Muscle of leg (tissue), 11 donors: ENCODE results near the gene TMX1. TPM values are rescaled to one million over a fixed set of nuclear protein-coding genes. Genes with fewer than 3 reads are reported as not detected.

Experiments used
- DNase-seq: peaks from one replicate; pipeline ENCODE4 v3.0.0; 2013
- H3K27ac ChIP-seq: one replicate; pipeline ENCODE4 v1.5.1; 2013; ENCODE audit warnings: mild to moderate bottlenecking, low read length, control low read depth
- H3K27me3 ChIP-seq: one replicate; pipeline ENCODE4 v1.6.1; 2013; ENCODE audit warnings: low read length; ENCODE audit not compliant: control insufficient read depth, insufficient read depth
- H3K36me3 ChIP-seq: one replicate; pipeline ENCODE4 v1.6.1; 2013; ENCODE audit warnings: low read length; ENCODE audit not compliant: control insufficient read depth, insufficient read depth
- H3K4me1 ChIP-seq: one replicate; pipeline ENCODE4 v1.6.1; 2013; ENCODE audit warnings: low read length; ENCODE audit not compliant: control insufficient read depth, insufficient read depth
- H3K4me3 ChIP-seq: one replicate; pipeline ENCODE4 v1.5.1; 2013; ENCODE audit warnings: low read length, control low read depth
- H3K9me3 ChIP-seq: replicated peaks from 2 replicates; pipeline ENCODE4 v1.6.1; 2013; ENCODE audit warnings: low read depth, low read length; ENCODE audit not compliant: control insufficient read depth
- WGBS: methylation state at CpG from one replicate; pipeline ENCODE4 v1.1.5; 2013; ENCODE audit warnings: missing lambda C conversion rate; ENCODE audit not compliant: insufficient coverage; 5-methylcytosine and 5-hydroxymethylcytosine counted together
- polyA plus RNA-seq, 8 donors: library from polyadenylated mRNA; unstranded; fragments of 120-200 nt; gene quantifications; one replicate each; pipeline versions ENCODE4 v1.2.1 to v1.2.3, GENCODE V29; 2013; ENCODE audit warnings: inconsistent platforms in 1 of 8, low replicate concordance in 1 of 8; ENCODE audit not compliant: insufficient read length in 8 of 8, insufficient read depth in 1 of 8
- total RNA-seq: library from RNA; stranded (reverse); fragments of 120-200 nt; gene quantifications from one replicate; pipeline ENCODE4 v1.2.4, GENCODE V29; 2013

Gene TMX1
- total and polyA plus RNA-seq, 9 donors = 20.4 to 36.7 (median 28.2) TPM

DNA sequence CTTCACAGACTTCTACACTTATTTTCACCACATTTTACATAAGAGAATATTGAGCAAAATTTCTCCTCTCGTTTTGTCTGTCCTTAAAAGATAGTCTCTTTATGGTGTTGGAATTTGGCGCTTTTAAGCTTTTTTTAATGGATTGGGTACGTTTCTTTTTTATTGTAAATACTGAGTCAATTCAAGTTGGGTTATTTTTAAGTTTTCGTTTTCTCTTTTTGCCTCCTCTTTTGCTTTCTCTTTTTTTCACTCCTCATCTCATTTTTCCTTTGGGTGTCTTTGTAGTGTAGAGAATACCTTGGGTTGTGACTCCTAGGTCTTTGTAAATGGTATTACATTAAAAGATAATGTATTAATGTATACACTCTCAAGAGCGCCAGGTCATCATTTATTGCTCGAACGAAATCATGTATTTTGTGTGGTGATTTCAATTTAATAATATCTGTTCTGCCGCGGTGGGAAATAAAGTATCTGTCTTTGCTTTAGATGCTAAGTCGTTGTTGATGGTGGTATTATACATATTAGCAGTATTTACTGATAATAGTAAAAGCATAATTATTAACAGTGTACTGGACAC lies 845 bp downstream of the TMX1 start:
- H3K27ac ChIP-seq = no peak overlapping the region
- no peaks in the 10 kb centered on the region for H3K9me3 ChIP-seq
- H3K4me3 ChIP-seq = peak overlapping the region; percentile 66
- WGBS = no CpG with 5 or more reads among the region's 10 CpGs
- H3K27me3 ChIP-seq = no peaks in the 10 kb centered on the region
- no peak for DNase-seq
- H3K36me3 ChIP-seq = peaks cover 12% of the 10 kb centered on the region
- H3K4me1 ChIP-seq = peaks cover 4% of the 10 kb centered on the region

GRCh38 chr14:51242545-51243490 lies 2.8 kb downstream of the TMX1 start:
- Histone ChIP-seq H3K36me3 (peaks cover 18% of the 10 kb centered on the region), H3K27me3 (no peaks in the 10 kb centered on the region), H3K4me1 (peaks cover 4% of the 10 kb centered on the region), H3K27ac (no peak overlapping the region), H3K9me3 (no peaks in the 10 kb centered on the region), H3K4me3 (no peak overlapping the region)
- DNase-seq = no peak
- 40% methylated on average over 1 of the region's 7 CpGs for WGBS

- Histone ChIP-seq H3K27ac (no peak overlapping the region), H3K9me3 (no peaks in the 10 kb centered on the region), H3K36me3 (peaks cover 21% of the 10 kb centered on the region), H3K27me3 (no peaks in the 10 kb centered on the region), H3K4me1 (peaks cover 4% of the 10 kb centered on the region), H3K4me3 (no peak overlapping the region)
- no peak for DNase-seq
- WGBS = no CpG with 5 or more reads among the region's 5 CpGs
Measured at GRCh38 chr14:51244591-51244990, 4.5 kb downstream of the TMX1 start.

DNA sequence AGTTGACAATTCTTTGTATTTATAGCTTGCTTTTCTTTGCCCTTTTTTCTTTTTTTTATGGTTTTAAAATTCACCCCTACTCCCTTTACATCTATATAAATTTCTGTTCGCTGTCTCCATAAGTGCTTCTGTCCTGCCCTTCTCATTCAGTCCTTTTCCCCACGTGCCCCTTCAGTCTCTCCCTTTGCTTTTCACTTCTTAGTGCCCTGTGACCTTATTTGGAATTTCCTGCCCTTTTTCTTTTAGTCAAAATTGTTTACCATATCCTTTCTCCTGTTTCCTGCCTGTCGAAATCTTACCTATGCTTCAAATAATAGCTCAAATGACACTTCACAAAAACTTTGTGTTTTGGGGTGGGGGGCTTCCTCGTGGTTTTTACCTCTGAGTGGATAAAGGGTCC lies 6.0 kb downstream of the TMX1 start:
- Histone ChIP-seq H3K9me3 (no peaks in the 10 kb centered on the region), H3K4me3 (no peak overlapping the region), H3K27me3 (no peaks in the 10 kb centered on the region), H3K36me3 (peaks cover 26% of the 10 kb centered on the region), H3K27ac (no peak overlapping the region), H3K4me1 (peaks cover 4% of the 10 kb centered on the region)
- no peak for DNase-seq
- WGBS = 81% methylated on average over 2 of the region's 4 CpGs

GRCh38 chr14:51248016-51248987 lies 8.3 kb downstream of the TMX1 start:
- H3K4me1 ChIP-seq = no peaks in the 10 kb centered on the region
- H3K27ac ChIP-seq = no peak overlapping the region
- peak; percentile 22 for DNase-seq
- no CpG with 5 or more reads among the region's 4 CpGs for WGBS
- no peak overlapping the region for H3K4me3 ChIP-seq
- no peaks in the 10 kb centered on the region for H3K27me3 ChIP-seq
- no peaks in the 10 kb centered on the region for H3K9me3 ChIP-seq
- peaks cover 38% of the 10 kb centered on the region for H3K36me3 ChIP-seq

DNA sequence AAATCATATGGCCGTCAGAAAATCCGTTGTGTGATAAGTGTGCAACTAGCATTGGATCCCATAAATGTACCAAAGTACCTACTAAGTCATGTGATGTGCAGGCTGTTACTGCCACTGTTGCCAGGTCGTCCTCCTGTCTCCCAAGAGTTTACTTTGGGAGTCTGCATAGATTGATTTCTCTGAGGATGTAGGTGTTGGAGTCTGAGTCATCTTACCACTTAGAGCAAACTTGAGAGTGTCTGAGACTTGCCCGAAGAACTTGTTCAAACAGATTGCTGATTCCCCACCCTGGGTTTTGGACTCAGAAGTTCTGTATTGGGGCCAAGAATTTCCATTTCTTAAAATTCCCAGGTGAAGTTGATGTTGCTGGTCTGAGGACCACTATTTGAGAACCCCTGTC lies 11.4 kb downstream of the TMX1 start:
- peaks cover 23% of the 10 kb centered on the region for H3K36me3 ChIP-seq
- no peaks in the 10 kb centered on the region for H3K27me3 ChIP-seq
- no peak overlapping the region for H3K4me3 ChIP-seq
- H3K27ac ChIP-seq = no peak overlapping the region
- DNase-seq = no peak
- H3K4me1 ChIP-seq = no peaks in the 10 kb centered on the region
- WGBS = no CpG with 5 or more reads among the region's 4 CpGs
- H3K9me3 ChIP-seq = no peaks in the 10 kb centered on the region

- Histone ChIP-seq H3K4me3 (no peak overlapping the region), H3K27me3 (no peaks in the 10 kb centered on the region), H3K36me3 (peaks cover 19% of the 10 kb centered on the region), H3K4me1 (no peaks in the 10 kb centered on the region), H3K9me3 (no peaks in the 10 kb centered on the region), H3K27ac (no peak overlapping the region)
- no peak for DNase-seq
Measured at GRCh38 chr14:51253880-51254279, 13.8 kb downstream of the TMX1 start.

- no peak overlapping the region for H3K4me3 ChIP-seq
- H3K27me3 ChIP-seq = no peaks in the 10 kb centered on the region
- no peak for DNase-seq
- no peaks in the 10 kb centered on the region for H3K9me3 ChIP-seq
- no peaks in the 10 kb centered on the region for H3K4me1 ChIP-seq
- H3K36me3 ChIP-seq = peaks cover 2% of the 10 kb centered on the region
- WGBS = no CpG with 5 or more reads among the region's 1 CpG
- no peak overlapping the region for H3K27ac ChIP-seq
Measured at GRCh38 chr14:51258280-51258679, 18.2 kb downstream of the TMX1 start.

GRCh38 chr14:51258788-51259187 lies 18.7 kb downstream of the TMX1 start:
- Histone ChIP-seq H3K36me3 (no peaks in the 10 kb centered on the region), H3K27me3 (no peaks in the 10 kb centered on the region), H3K9me3 (no peaks in the 10 kb centered on the region), H3K4me1 (no peaks in the 10 kb centered on the region), H3K27ac (no peak overlapping the region), H3K4me3 (no peak overlapping the region)
- no peak for DNase-seq

DNA sequence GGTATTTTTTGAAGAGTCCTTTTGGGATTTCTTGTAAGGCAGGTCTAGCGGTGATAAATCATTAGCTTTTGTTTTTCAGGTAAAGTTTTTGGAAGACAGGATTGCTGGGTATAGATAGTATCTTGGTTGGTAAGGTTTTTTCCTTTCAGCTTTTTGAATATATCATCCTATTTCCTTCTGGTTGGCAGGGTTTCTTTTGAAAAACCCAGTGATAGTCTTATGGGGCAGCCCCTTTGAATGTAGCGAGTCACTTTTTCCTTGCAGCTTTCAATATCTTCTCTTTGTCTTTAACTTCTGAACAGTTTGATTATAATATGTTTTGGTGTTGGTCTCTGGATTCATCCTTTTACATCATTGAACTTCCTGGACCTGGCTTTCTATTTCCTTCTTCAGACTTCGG lies 20.2 kb downstream of the TMX1 start:
- Histone ChIP-seq H3K4me1 (no peaks in the 10 kb centered on the region), H3K9me3 (no peaks in the 10 kb centered on the region), H3K27ac (no peak overlapping the region), H3K36me3 (no peaks in the 10 kb centered on the region), H3K27me3 (no peaks in the 10 kb centered on the region), H3K4me3 (no peak overlapping the region)
- WGBS = no CpG with 5 or more reads among the region's 3 CpGs
- DNase-seq = no peak
